HG02943 (cell line): ENCODE data around the gene C6orf62.
"Not testable (repeated sequence)": the region's sequence is repeated elsewhere in the genome, so short reads cannot be mapped to it uniquely, and the experiment has no call there.

Experiments used
- ATAC-seq: cut with Tn5 transposase; IDR thresholded peaks from one replicate; pipeline ENCODE4 v1.9.1; 2021; ENCODE audit warnings: mild to moderate bottlenecking, low read depth, moderate library complexity; ENCODE audit not compliant: unreplicated experiment

The C6orf62 gene

GRCh38 chr6:24702720-24703282 is 16.2 kb downstream of the C6orf62 start:
- ATAC-seq, result no peak

DNA sequence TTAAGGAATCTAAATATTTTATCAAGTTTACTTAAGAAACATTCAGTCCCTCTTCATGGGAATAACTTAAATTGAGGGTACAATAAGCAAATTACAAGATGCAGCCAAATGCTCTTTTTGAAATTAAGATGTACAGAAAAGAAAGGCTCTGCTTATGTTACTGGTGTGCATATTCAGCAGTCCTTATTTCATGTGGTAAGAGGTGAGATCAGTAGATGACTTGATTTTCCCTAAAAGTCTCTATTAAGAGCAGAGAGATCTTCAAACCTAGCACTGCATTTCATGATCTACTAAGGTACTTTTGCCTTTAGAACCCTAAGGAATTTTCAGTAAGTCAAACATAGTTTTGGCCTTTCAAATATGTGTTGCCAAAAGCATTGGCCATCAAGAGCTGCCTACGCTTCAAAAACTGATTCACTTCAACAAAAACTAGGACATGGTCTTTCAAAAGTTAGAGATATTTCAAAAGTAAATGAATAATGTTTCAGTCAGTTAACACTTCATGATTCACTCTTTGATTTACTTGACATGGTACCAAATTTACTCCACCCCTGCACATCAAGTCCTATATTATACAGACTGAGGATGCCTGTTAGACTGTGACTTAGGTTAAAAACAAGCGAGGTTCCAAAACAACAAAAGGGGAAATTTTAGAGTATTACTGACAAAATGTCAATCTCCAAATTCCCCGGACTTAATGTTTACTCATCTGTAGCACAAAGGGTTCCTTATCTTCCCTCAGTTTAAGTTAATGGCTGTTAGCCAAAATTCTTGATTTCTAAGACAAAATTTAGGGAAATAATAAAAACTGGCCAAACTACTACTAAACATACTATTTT is 19.2 kb downstream of the C6orf62 start:
- ATAC-seq, result no peak

- no peak for ATAC-seq
These were observed 22.9 kb downstream of the C6orf62 start for GRCh38 chr6:24696097-24696496.

DNA sequence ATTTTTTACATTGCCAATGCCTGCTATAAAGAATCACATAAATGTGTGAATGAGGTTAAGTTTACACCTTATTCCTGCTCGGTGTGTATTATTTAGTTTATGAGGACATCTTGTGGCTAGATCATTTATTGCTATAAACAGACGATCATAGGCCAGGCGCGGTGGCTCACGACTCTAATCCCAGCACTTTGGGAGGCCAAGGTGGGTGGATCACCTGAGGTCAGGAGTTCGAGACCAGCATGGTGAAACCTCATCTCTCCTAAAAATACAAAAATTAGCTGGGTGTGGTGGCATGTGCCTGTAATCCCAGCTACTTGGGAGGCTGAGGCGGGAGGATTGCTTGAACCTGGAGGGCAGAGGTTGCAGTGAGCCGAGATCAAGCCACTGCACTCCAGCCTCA is 23.3 kb downstream of the C6orf62 start:
- not testable (repeated sequence) for ATAC-seq

- no peak for ATAC-seq
These were observed 24.8 kb downstream of the C6orf62 start for GRCh38 chr6:24694198-24694597.

- no peak for ATAC-seq
These were observed 25.9 kb downstream of the C6orf62 start for GRCh38 chr6:24692848-24693592.

- ATAC-seq, result no peak
These were observed 26.5 kb downstream of the C6orf62 start for GRCh38 chr6:24692415-24692814.

GRCh38 chr6:24692003-24692402 is 27.0 kb downstream of the C6orf62 start:
- ATAC-seq, result no peak

DNA sequence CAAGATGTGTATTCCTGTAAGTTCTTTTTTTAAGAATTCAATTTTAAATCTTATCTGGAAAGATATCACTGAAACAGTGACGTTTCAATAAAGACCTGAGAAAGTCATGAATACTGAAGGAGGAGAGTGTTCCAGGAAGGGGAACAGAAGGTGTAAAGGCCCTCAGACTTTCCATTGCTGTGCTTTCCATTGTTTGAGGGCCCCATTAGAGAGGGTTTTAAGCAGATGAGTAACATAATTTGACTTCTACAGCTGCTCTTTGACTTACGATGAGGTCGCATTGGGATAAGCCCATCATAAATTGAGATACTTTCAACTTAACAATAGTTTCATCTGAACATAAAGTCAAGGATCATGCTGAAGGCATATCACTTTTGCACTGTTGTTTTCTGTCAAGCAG is 27.4 kb downstream of the C6orf62 start:
- no peak for ATAC-seq

DNA sequence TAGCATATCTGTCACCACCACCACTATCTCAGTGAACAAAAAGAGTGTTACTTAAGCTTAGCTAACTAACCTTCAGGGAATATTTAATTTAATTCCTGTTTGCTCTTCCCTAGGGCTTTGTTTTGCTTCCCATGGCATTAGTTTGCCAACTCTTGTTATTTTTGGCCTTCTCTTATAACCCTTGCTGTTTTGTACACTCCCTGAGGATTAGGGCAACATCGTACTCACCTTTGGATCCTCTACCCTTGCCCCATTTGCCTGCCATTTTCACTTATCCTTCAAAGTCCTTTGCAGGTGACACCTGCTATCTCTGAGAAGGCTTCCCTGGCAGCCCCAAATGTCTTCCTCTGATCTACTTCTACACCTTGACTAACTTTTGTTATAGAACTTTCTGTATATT is 28.4 kb downstream of the C6orf62 start:
- no peak for ATAC-seq

GRCh38 chr6:24689964-24690363 is 29.0 kb downstream of the C6orf62 start:
- no peak for ATAC-seq

- ATAC-seq, result no peak
These were observed 32.0 kb downstream of the C6orf62 start for GRCh38 chr6:24686946-24687345.

- no peak for ATAC-seq
These were observed 32.5 kb downstream of the C6orf62 start for GRCh38 chr6:24686408-24686807.

DNA sequence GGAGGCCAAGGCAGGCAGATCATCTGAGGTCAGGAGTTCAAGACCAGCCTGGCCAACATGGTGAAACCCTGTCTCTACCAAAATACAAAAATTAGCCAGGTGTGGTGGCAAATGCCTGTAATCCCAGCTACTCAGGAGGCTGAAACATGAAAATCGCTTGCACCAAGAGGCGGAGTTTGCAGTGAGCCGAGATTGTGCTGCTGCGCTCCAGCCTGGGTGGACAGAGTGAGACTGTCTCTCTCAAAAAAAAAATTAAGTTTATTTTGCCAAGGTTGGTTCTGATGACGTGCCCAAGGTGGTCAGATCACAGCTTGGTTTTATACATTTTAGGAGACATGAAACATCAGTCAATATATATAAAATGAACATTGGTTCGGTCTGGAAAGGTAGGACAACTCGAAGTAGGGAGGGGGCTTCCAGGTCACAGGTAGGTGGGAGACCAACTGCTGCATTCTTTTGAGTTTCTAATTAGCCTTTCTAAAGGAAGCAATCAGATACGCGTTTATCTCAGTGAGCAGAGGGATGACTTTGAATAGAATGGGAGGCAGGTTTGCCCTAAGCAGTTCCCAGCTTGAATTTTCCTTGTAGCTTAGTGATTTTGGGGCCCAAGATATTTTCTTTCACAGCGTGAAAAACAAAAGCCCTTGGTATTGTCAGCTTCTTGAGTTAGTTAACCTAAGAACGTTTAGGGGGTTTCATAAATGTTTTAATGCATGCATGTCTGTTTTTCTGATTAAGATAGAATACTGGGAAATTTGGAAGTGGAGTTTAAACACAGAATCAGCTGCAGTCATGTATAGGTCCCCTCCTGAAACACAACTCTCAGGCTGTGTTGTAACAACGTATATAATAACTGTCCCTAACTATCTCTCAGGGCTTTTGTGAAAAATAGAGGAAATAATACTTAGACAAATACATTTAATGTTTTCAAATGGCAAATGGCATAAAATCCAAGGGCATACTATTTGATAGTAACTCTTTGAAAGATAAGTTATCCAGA is 35.4 kb downstream of the C6orf62 start:
- ATAC-seq, result no peak

DNA sequence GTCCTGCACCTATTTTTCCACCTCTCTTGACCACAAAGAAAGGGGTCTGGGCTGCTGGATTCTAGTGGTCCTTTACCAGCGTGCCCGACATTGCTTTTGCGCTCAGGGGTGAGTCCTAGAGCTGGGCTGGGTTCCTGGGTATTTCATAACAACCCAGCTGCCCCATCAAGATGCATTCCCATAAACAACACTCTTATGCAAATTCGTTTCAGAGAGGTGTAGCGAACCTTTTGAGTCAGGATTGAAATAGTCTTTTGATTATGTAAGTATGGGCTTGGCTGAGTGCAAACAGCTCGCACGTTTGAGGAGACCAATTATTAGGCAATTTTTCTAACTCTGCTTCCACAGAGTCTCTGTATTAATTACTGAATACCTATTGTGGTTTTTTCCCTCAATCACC is 38.4 kb downstream of the C6orf62 start:
- no peak for ATAC-seq

DNA sequence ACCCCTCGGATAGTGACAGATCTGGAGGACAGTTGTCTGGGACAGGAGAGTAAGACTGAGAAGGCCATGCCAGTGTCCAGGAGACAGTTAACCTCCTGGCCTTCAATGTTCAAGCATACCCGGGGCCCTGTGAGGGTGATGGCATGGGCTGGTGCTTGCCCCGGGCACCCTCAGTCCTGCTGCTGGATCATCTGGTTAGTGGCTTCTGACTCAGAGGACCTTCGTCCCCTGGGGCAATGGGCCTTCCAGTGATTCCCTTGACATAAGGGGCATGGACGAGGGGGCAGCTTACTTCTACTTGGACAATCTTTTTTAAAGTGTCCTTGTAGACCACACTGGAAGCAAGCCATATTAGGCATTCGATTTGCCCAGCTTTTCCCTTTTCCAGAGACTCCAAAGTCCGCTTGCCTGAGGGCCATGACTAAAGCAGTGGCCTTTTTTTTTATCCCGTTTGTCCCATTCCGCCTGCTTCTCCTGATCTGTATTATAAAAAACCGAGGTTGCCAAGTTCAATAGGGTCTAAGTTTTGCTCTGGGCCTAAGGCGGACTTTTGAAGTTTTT is 40.1 kb downstream of the C6orf62 start:
- not testable (repeated sequence) for ATAC-seq

- ATAC-seq, result no peak
These were observed 45.3 kb downstream of the C6orf62 start for GRCh38 chr6:24673625-24674024.

DNA sequence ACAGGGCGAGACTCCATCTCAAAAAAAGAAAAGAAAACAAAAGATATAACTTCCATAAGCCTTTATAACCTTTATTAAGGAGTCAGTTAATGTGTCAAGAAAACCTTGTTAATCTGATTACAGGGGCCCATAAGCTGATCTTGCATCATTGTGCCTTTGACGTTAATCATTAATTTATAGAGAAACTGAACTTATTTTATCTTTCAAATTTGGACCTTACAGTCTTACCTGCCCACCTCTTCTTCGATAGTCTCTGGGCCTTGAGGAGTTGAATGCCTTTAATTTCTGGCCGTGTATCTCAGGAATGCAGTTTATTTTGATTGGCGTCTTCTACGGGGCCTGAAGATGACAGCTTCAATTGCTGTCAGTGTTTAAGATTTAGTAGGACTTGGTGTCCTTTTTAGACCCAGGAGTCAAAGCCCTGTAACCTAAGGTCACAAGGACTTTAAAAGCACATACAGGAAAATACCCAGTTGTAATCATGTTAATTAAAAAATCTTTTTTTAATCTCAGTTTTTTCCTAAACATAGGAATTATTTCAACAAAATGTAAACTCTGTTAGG is 46.3 kb downstream of the C6orf62 start:
- no peak for ATAC-seq

DNA sequence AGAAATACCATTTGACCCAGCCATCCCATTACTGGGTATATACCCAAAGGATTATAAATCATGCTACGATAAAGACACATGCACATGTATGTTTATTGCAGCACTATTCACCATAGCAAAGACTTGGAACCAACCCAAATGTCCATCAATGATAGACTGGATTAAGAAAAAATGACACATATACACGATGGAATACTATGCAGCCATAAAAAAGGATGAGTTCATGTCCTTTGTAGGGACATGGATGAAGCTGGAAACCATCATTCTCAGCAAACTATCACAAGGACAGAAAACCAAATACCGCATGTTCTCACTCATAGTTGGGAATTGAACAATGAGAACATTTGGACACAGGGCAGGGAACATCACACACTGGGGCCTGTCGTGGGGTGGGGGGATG is 47.9 kb downstream of the C6orf62 start:
- ATAC-seq, result not testable (repeated sequence)

DNA sequence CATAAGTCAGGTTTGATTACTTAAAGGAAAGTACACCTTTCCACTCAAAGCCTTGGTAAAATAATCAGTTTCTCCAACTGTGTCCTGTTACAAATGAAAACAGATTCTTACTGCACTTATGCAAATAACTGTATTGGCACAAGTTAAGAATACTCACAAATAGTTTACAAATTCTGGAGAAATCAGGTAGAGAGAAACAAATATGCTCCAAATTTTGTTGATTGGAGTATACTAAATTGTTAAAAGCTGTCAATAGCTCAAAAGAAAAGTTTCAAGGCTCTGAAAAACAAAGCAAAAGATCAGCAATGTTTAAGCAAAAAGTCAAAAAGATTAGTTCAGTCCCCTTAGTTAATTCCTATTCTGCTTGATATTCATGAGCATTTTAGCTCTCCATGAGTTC is 48.5 kb downstream of the C6orf62 start:
- not testable (repeated sequence) for ATAC-seq
